Stimulated activated CD8-positive, alpha-beta memory T cell treated with anti-CD3 and anti-CD28 coated beads, Interleukin-7, amount 100 ng/mL, for 4 hours (primary cell): Measurements from ENCODE around the gene POLR2J2.
A peak's percentile ranks its signal among the peaks of the same experiment; 100 is the strongest.
"Not testable (repeated sequence)": the region's sequence is repeated elsewhere in the genome, so short reads cannot be mapped to it uniquely, and the experiment has no call there.

ENCODE experiments used
- DNase-seq, 2 donors: peaks; one replicate each; pipeline ENCODE4 v3.0.0-alpha.2; 2020; ENCODE audit warnings: low read depth in 2 of 2

POLR2J2 gene

DNA sequence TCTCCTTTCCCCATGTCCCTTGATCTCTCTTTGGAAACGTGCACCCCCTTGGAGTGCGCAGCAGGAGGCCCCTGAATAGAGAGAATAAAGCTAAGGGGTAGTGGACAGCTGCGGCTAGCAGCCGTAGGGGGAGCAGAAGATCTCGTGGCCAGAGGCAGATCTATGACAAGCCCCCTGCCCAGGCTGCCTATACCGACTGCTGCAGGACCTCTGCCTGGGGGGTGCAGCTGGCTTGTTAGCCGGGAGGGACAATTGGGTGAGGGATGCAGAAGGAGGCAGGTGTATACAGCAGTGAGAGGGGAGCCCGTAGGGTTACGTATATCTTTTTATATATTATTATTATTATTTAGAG is 469 bp upstream of the POLR2J2 start:
- not testable (repeated sequence) for DNase-seq

DNA sequence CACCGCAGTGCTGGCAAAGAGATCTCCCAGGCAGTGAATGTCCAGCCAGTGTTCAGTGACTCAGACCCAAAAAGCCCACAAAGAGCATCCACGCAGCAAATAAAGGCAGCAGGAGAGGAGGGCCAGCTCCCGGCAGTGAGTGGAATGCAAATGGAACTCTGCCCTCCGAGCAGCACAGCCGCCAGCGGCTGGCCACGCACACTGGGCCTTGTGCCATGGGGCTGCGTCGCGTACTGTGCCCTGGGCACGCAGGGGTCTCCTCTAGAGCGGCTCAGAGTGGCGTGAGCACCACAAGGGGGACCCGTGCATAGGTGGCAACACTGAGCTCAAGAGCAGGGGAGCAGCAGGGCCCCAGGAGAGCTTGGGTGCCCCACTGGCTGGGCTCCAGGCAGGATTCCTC is 3.9 kb downstream of the POLR2J2 start:
- not testable (repeated sequence) for DNase-seq

DNA sequence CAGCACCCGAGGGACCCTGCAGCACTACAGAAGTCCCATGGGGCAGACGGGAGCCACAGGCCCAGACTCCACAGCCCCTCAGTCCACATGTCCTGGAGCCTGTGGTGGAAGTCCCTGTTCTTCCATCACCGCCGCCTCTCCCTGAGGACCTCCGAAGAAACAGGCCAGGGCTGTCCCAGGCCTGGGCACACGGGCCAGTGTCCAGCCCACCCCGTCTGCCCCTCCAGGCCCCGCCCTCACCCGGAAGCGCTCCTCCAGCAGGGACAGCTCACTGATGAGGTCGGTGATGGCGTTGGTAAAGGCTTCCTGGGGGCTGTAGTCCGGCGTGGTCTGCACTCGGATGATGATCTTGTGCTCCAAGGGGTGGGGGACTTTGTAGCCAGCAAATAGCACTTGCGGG is 4.6 kb downstream of the POLR2J2 start:
- not testable (repeated sequence) for DNase-seq

DNA sequence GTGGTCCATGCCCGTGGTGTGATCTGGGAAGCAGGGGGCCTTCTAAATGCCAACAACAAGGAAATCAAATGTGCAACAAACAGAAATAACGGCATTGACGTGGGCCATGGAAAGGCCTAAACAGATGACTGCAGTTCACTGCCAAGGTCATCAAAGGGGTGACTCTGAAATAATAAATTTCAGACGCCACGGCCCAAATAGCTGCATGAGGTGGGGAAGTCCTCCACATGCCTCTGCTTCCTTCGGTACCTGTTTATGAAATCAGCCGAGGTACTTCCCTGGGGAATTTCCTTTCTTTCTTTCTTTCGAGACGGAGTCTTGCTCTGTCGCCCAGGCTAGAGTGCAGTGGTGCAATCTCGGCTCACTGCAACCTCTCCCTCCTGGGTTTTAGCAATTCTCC is 6.7 kb downstream of the POLR2J2 start:
- not testable (repeated sequence) for DNase-seq

DNA sequence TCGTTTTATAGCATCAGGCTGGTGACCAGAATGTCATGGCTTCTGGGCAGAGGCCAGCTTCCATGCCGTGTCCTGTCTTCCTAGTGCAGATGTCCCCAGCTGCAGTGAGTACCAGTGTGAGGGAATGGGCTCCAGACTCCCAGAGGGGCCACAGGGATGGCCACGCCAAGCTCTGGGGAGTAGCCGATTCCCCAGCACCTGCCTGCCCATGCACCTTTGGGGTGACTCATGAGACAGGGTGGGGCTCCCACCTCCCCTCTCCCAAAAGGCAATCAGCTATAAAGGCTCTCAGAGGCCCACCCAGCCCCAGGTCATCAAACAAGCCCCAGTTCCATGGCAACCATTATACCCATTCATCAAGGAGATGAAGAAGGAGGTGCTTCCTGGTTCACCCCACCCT is 21.5 kb downstream of the POLR2J2 start, which contains the start of gene SPDYE2B:
TSS of gene SPDYE2B (plus strand) at position 396 of the 400 bp plus-strand sequence. CDS start 2,030 bp downstream, outside the sequence.
- DNase-seq: not testable (repeated sequence)

DNA sequence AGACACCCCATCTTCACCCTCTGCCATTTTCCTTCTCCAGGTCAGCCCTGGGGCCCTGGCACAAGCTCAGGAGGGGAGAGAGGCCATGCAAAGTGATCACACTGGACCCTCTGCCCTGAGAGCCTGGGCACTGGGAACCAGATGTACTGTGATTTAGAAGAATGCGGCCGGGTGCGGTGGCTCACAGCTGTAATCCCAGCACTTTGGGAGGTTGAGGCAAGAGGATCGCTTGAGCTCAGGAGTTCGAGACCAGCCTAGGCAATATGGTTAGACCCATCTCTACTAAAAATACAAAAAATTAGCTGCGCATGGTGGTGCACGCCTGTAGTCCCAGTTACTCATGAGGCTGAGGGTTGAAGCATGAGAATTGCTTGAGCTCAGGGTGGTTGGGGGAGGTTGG is 23.6 kb downstream of the POLR2J2 start:
- DNase-seq: not testable (repeated sequence)

DNA sequence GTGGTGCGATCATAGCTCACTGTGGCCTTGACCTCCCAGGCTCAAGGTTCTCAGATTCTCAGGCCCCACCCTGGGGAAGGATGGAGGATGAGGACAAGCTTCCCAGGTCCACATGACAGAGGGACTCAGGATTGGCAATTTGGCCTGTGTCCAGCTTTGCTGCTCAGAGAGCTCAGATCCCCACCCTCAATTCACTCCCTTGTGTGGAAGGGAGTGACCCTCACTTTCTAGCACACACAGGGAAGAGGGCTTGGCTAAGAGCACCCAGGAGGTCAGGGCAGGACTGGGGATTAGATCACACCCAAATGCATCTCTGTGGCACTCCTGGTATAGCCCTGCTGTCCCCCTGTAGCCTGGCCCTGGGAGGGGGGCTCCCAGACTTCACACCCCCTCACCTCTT is 28.1 kb downstream of the POLR2J2 start:
- DNase-seq: not testable (repeated sequence)

DNA sequence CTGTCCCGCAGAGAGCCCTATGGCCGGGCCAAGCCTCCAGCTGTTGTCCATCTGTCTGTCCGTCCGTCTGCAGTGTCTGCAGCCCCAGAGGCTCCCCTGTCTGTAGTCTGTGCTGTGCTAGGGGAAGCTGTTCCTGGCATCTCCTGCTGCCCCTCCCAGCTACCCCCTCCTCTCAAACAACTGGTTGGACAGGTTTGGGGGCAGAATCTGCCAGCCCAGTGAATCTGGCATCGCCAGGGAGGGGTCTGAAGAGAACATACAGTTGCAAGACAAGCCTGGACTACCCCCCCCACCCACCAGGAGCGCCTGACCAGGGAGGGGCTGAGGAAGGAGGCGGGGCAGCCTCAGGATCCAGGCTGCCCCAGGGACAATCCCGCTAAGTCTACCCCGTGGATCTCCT is 28.8 kb downstream of the POLR2J2 start, which contains the start of gene UPK3BL1:
TSS of gene UPK3BL1 (minus strand) at position 101 of the 400 bp plus-strand sequence. CDS start at position 51, 50 bp downstream.
- DNase-seq: not testable (repeated sequence)

DNA sequence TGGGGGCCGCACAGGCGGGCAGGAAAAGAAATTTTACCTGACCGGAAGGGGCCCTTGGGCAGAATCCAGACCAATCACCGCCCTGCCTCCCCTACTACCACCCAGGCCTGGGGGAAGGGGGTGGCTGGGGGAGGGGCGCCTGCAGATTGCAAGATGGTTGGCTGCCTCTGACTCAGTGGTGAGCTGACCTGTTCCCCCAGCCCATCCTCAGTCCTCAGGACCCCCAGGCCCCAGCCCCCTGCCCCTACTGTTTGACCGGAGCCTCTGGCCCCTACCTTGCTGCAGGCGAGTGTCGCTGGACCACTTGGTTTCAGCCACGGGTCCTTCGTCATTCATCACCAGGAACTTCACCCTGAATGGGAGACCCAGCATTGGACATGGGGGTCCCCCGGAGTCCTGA is 32.6 kb downstream of the POLR2J2 start:
- not testable (repeated sequence) for DNase-seq

DNA sequence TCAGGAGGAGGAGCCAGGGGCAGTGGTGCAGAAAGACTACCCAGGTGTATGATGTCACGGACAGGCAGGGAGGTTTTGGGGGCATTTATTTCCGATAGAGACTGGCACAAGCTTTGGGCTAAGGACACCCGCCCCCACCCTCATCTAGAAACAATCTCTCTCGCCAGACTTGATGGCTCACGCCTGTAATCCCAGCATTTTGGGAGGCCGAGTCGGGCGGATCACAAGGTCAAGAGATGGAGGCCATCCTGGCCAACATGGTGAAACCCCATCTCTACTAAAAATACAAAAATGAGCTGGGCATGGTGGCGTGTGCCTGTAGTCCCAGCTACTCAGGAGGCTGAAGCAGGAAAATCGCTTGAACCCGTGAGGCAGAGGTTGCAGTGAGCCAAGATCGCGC is 34.5 kb downstream of the POLR2J2 start:
- not testable (repeated sequence) for DNase-seq

DNA sequence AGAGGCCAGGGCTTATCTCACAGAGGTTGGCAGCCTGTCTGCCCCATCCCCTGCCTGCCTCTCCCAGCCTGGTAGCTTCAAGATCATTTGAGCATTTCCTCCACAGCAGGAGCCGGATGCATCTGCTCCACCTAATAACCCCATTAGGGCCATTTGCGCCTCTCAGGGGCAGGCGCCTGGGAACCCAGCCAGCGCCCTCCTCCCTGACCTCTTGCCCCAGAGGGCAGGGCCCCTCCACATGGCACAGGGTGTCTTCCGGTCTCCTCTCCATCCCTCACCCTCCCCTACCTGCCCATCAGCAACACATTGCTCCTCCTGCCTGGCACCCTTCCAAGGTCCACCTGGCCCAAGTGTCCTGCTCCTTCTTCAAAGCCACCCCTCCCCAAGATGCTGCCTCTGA is 36.1 kb downstream of the POLR2J2 start:
- not testable (repeated sequence) for DNase-seq

DNA sequence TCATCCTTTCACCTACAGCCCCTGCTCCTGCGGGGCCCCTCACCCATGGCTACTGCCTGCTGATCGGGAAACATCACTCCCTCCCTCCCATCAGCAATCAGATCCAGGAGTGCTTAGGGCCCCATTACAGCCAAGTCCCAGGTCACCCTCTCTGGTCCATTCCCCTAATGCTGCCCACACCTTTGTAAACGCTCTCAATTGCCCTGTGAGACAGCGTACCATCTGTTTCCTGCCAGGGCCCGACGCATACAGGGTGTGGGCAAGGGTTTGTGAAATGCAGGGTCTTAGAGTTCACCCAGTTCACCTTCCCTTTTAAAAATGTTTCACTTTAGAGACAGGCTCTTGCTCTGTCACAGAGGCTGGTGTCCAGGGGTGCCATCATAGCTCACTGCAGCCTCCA is 37.2 kb downstream of the POLR2J2 start:
- not testable (repeated sequence) for DNase-seq

DNA sequence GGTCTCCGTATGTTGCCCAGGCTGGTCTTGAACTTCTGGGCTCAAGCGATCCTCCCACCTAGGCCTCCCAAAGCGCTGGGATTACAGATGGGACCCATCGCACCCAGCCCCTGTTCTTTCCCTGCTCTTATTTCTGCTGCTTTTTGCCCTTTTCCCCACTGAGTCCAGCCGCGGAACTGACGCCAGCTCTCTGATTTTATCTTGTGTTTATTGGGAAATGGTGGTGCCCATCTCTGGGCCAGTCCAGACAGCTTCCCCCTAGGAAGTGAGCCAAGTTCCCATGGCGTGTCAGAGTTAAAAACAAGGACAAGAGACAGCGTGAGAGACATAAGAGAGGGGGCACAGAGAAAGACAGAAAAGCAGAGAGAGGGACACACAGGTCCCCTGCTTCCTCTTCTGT is 40.8 kb downstream of the POLR2J2 start:
- not testable (repeated sequence) for DNase-seq

DNA sequence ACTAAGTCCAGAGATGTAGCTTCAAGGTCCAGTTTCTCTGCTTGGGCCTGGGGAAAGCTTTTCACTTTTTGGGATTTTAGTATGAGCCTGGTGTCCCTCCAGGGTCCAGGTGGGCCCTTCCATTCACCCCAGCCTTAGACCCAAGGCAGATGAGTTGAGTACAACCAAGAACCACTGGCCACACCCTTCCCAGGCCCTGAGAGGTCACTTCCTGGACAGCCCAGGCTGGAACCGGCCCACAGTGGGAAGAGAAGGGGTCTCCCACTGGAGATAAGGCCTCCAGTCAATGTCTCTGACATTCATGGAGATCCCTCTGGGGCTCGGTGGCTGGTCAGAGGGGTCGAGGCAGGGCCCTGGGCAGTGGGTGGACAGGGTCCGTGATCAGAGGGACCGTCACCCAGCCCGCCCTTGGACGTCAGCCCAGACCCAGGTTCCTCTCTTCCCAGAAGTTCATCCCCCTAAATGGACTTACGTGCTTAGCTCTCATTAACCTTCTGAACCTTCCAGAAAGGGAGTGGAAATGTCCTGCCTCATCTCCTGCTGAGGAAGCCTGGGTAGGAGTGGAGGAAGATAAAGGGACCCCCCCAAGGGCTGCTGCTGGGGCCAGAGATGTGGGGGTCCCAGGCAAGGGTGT is 44.1 kb downstream of the POLR2J2 start:
- not testable (repeated sequence) for DNase-seq

DNA sequence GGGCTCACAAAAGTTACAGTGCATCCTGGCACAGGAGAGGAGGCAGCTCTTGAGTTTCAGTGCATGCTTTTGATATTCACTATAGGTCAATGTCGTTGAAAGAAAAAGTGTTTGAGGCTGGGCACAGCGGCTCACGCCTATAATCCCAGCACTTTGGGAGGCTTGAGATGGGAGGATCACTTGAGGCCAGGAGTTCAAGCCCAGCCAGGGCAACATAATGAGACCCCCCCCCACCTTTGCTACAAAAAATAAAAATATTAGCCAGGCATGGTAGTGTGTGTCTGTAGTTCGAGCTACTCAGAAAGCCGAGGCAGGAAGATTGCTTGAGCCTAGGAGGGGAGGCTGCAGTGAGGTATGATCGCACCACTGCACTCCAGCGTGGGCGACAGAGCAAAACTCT is 53.3 kb downstream of the POLR2J2 start:
- not testable (repeated sequence) for DNase-seq

DNA sequence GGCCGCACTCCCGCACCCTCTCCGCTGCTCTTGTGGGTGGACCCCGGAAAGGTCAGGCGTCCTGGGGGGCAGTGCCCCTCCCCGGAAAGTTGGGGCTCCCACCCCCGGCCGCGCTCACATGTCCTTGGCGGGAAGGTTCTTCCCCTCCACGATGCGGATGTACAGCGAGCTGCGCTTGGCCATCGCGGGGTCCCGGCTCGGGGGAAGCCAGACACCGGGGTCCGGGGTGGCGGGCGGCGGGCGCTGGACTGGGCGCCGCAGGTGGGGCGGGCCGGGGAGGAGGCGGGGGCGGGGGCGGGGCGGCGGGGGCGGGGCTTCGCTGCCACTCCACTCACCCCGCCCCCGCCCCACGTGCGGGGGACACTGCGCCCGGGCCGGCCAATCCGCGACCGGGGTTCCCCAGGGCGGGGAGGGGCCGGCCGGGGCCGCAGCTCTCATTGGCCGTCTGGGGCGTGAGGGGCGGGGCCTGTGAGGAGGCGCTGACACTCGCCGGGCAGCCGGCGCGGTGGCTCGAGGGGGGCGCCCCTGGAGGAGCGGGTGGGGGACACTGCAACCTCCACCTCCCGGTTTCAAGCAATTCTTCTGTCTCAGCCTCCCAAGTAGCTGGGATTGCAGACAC is 54.8 kb downstream of the POLR2J2 start, which contains the start of gene RASA4:
TSS of gene RASA4 (minus strand) at position 250 of the 619 bp plus-strand sequence. CDS start at position 183, 67 bp downstream.
- peak; percentile 5 to 16 for DNase-seq
